Adrenal gland (tissue), 12 donors: ENCODE data around the gene CDH5. TPM values are rescaled to one million over a fixed set of nuclear protein-coding genes. Genes with fewer than 3 reads are reported as not detected.

Source experiments
- DNase-seq, 7 donors: peaks; one replicate each; pipeline ENCODE4 v3.0.0-alpha.2; 2019 to 2020
- H3K27ac ChIP-seq, 5 donors: fragments of 200-600 bp; sonication (generic) in 4 of 5; 1 replicate in 3 of 5; 2 replicates in 2 of 5; pipeline versions ENCODE4 v1.5.1 to v1.8.0; 2016 to 2020; ENCODE audit warnings: mild to moderate bottlenecking in 1 of 5
- H3K27me3 ChIP-seq: fragments of 200-600 bp; 2 replicates; pipeline ENCODE4 v1.8.0; 2021
- H3K36me3 ChIP-seq, 2 donors: fragments of 200-600 bp; replicated peaks in 1 of 2; 1 replicate in 1 of 2; 2 replicates in 1 of 2; pipeline versions ENCODE4 v1.5.1 to v1.8.0; 2018 to 2022
- H3K4me1 ChIP-seq, 2 donors: fragments of 200-600 bp; replicated peaks in 1 of 2; 1 replicate in 1 of 2; 2 replicates in 1 of 2; pipeline versions ENCODE4 v1.5.1 to v1.8.0; 2018 to 2021
- H3K4me3 ChIP-seq, 4 donors: fragments of 200-600 bp; sonication (generic) in 3 of 4; one replicate each; pipeline ENCODE4 v1.5.1; 2016 to 2018
- H3K9me3 ChIP-seq, 3 donors: fragments of 200-600 bp; sonication (generic) in 1 of 3; replicated peaks in 1 of 3; 1 replicate in 2 of 3; 2 replicates in 1 of 3; pipeline versions ENCODE4 v1.5.1 to v1.8.0; 2016 to 2021
- CTCF ChIP-seq, 6 experiments: fragments of 450-650 bp in 4 of 6; fragments of 200-600 bp in 2 of 6; sonication (generic) in 1 of 6; IDR thresholded peaks; 1 replicate in 5 of 6; 2 replicates in 1 of 6; pipeline versions ENCODE4 v1.5.1 to v1.8.0; 2016 to 2021; ENCODE audit warnings: antibody characterized with exemption in 6 of 6, mild to moderate bottlenecking in 2 of 6, moderate library complexity in 1 of 6
- POLR2A ChIP-seq, 2 donors: fragments of 450-650 bp; IDR thresholded peaks; one replicate each; pipeline ENCODE4 v1.6.1; 2017; ENCODE audit warnings: antibody characterized with exemption in 2 of 2, mild to moderate bottlenecking in 2 of 2, moderate library complexity in 1 of 2
- WGBS, 4 donors: extraction: QIAGEN DNeasy Blood & Tissue Kit in 2 of 4; methylation state at CpG; one replicate each; pipeline versions ENCODE4 v1.1.5 to v1.1.7; 2013 to 2017; 5-methylcytosine and 5-hydroxymethylcytosine counted together
- intact Hi-C, 2 donors: fragments of 100-400 bp; cut with DNase I; formaldehyde crosslinking; loops; one replicate each; pipeline versions ENCODE4 v1.14.1 to v1.15.0; 2022 to 2023
- polyA plus RNA-seq, 3 donors: library from polyadenylated mRNA; stranded (reverse); fragments of 200-250 nt in 2 of 3; fragments of 350-450 nt in 1 of 3; fragmentation: Illumina TruSeq in 1 of 3; extraction: RNeasy Lipid Tissue Mini Kit (QIAGEN cat#74804) in 1 of 3; gene quantifications; one replicate each; pipeline ENCODE4 v1.2.3, GENCODE V29; 2013 to 2014
- total RNA-seq, 9 donors: library from RNA; depleted of rRNA in 4 of 9; stranded (reverse); fragments of >200 nt in 4 of 9; fragments of 120-200 nt in 1 of 9; fragmentation: NEBNext Ultra II Directional in 1 of 9; extraction: Animal tissue kit (Norgen Biotek cat#: 25700) in 1 of 9; gene quantifications; one replicate each; pipeline versions ENCODE4 v1.1.0 to v1.2.4, GENCODE V29; 2013 to 2023
- donor health status: healthy with polysubstance abuse.
- donor health status: Bipolar disorder and iron deficiency.
- donor health status: DM: yes; HTN: yes; CAD: no.
- donor health status: DM: no; HTN: no; CAD: no.
- donor health status: DM: no; HTN: no; CAD: no.
- donor health status: DM: yes; HTN: yes; CAD: no.

CDH5 gene
- total and polyA plus RNA-seq, 12 donors = 13.8 to 50.9 (median 28.4) TPM

- no peaks in the 10 kb centered on the region for H3K27me3 ChIP-seq
- H3K4me3 ChIP-seq = no peak overlapping the region
- H3K27ac ChIP-seq = no peak overlapping the region
- TF ChIP-seq POLR2A (IDR thresholded peaks at IDR 0.05) (no peak), CTCF (IDR thresholded peaks at IDR 0.05) (no peak)
- peak in 1 of 7 donors; percentile 10 for DNase-seq
- intact Hi-C loops = loop anchor here (5.0 to 10.0 kb wide), 4 partner anchors 77 to 460 kb away; partner anchors contain the start of gene CMTM3 (in 2 of the 2)
- H3K4me1 ChIP-seq = peaks cover 3 to 17% of the 10 kb centered on the region in 2 donors
- no peaks in the 10 kb centered on the region for H3K9me3 ChIP-seq
- WGBS, 4 donors = 61 to 89% (median 71%) methylated on average over 2 of the region's 2 CpGs
- H3K36me3 ChIP-seq = no peaks in the 10 kb centered on the region
These were observed 38.7 kb downstream of the CDH5 start for GRCh38 chr16:66405057-66405783.

- intact Hi-C loops = loop anchor here (5.0 to 10.0 kb wide), 4 partner anchors 76 to 458 kb away; partner anchors contain the start of gene CMTM3 (in 2 of the 2)
- TF ChIP-seq POLR2A (IDR thresholded peaks at IDR 0.05) = no peak
- peak; percentile 86 to 95 (median 92) for TF ChIP-seq CTCF (IDR thresholded peaks at IDR 0.05)
- Histone ChIP-seq H3K4me1 (peaks cover 3 to 17% of the 10 kb centered on the region in 2 donors), H3K27ac (peak overlapping the region in 1 of 5 donors; percentile 54), H3K9me3 (no peaks in the 10 kb centered on the region), H3K4me3 (peak overlapping the region in 2 of 4 donors; percentile 20 to 59), H3K27me3 (no peaks in the 10 kb centered on the region), H3K36me3 (no peaks in the 10 kb centered on the region)
- DNase-seq = peak; percentile 74 to 94 (median 87)
- WGBS, 4 donors = 0 to 1% (median 0%) methylated on average over 13 to 35 of the region's 35 CpGs
These were observed 40.2 kb downstream of the CDH5 start for GRCh38 chr16:66406534-66407221.

GRCh38 chr16:66408163-66409048 is 41.9 kb downstream of the CDH5 start:
- peak overlapping the region in 3 of 5 donors; percentile 19 to 60 (median 53) for H3K27ac ChIP-seq
- intact Hi-C loops = loop anchor here (5.0 to 10.0 kb wide), 4 partner anchors 74 to 456 kb away; partner anchors contain the start of gene CMTM3 (in 2 of the 2)
- H3K4me3 ChIP-seq = no peak overlapping the region
- H3K4me1 ChIP-seq = peaks cover 3 to 17% of the 10 kb centered on the region in 2 donors
- TF ChIP-seq POLR2A (IDR thresholded peaks at IDR 0.05) = no peak
- no peak for TF ChIP-seq CTCF (IDR thresholded peaks at IDR 0.05)
- H3K27me3 ChIP-seq = no peaks in the 10 kb centered on the region
- peak in 3 of 7 donors; percentile 29 to 58 (median 36) for DNase-seq
- WGBS, 4 donors = 46 to 62% (median 50%) methylated on average over 5 of the region's 5 CpGs
- H3K9me3 ChIP-seq = no peaks in the 10 kb centered on the region
- no peaks in the 10 kb centered on the region for H3K36me3 ChIP-seq
